SK-N-SH (cell line): ENCODE measurements around the gene SMARCD3. TPM values are rescaled to one million over a fixed set of nuclear protein-coding genes. Genes with fewer than 3 reads are reported as not detected.

Experiments
- CTCF ChIA-PET: fragments of 300-600, 350-600 bp; formaldehyde crosslinking; extraction: SDS; loops from one replicate; lab custom pipeline; 2021; lab: Yijun Ruan, JAX
- POLR2A ChIA-PET: fragments of 350-600 bp; sonication (Branson Sonifier 250); formaldehyde crosslinking; extraction: SDS; loops from one replicate; lab custom pipeline; 2020; ENCODE audit warnings: antibody characterized with exemption, inconsistent platforms; lab: Yijun Ruan, JAX
- DNase-seq: peaks from one replicate; pipeline ENCODE4 v3.0.0; 2012
- H2AFZ ChIP-seq: fragments of 200-600 bp; sonication (generic); 2 replicates; pipeline ENCODE4 v1.8.1; 2016; ENCODE audit warnings: antibody characterized with exemption, mild to moderate bottlenecking, low read depth
- H3F3A ChIP-seq: fragments of 200-600 bp; sonication (generic); replicated peaks from 2 replicates; pipeline ENCODE3; 2016; ENCODE audit warnings: antibody characterized with exemption, mild to moderate bottlenecking; ENCODE audit not compliant: insufficient read depth
- H3K27ac ChIP-seq, 2 experiments: fragments of 200-500 bp in 1 of 2; fragments of 200-600 bp in 1 of 2; sonication (Bioruptor generic) in 1 of 2; sonication (generic), shearing (Covaris generic) in 1 of 2; 2 replicates each; pipeline versions ENCODE4 v1.5.1 to v1.6.1; 2014 to 2016; ENCODE audit warnings: low read depth in 2 of 2, inconsistent platforms in 1 of 2, low read length in 1 of 2, mild to moderate bottlenecking in 1 of 2, mixed read lengths in 1 of 2
- H3K27me3 ChIP-seq: fragments of 200-600 bp; sonication (generic), shearing (Covaris generic); 2 replicates; pipeline ENCODE4 v1.6.1; 2016; ENCODE audit warnings: mixed run types; ENCODE audit not compliant: insufficient read depth
- H3K36me3 ChIP-seq, 2 experiments: fragments of 200-500 bp in 1 of 2; fragments of 200-600 bp in 1 of 2; sonication (Bioruptor generic) in 1 of 2; sonication (generic) in 1 of 2; replicated peaks in 1 of 2; 2 replicates each; pipeline versions ENCODE3 to v1.5.1; 2014 to 2016; ENCODE audit warnings: low read length in 1 of 2, mild to moderate bottlenecking in 1 of 2; ENCODE audit not compliant: insufficient read depth in 2 of 2, control insufficient read depth in 1 of 2
- H3K4me1 ChIP-seq, 2 experiments: fragments of 200-500 bp in 1 of 2; fragments of 200-600 bp in 1 of 2; sonication (Bioruptor generic) in 1 of 2; sonication (generic), shearing (Covaris generic) in 1 of 2; 2 replicates each; pipeline versions ENCODE4 v1.5.1 to v1.6.1; 2014 to 2016; ENCODE audit warnings: low read depth in 1 of 2, low read length in 1 of 2, mixed run types in 1 of 2; ENCODE audit not compliant: insufficient read depth in 2 of 2, control insufficient read depth in 1 of 2
- H3K4me2 ChIP-seq: fragments of 200-600 bp; sonication (generic), shearing (Covaris generic); 2 replicates; pipeline ENCODE4 v1.6.1; 2017; ENCODE audit warnings: mixed run types
- H3K4me3 ChIP-seq, 2 experiments: fragments of 200-500 bp in 1 of 2; fragments of 200-600 bp in 1 of 2; sonication (Bioruptor generic) in 1 of 2; sonication (generic), shearing (Covaris generic) in 1 of 2; 2 replicates each; pipeline versions ENCODE4 v1.5.1 to v1.8.1; 2014 to 2016; ENCODE audit warnings: low read depth in 2 of 2, inconsistent platforms in 1 of 2, low read length in 1 of 2, mild to moderate bottlenecking in 1 of 2, mixed read lengths in 1 of 2, moderate library complexity in 1 of 2
- H3K79me2 ChIP-seq: fragments of 200-600 bp; sonication (generic); 2 replicates; pipeline ENCODE4 v1.8.1; 2017; ENCODE audit warnings: mild to moderate bottlenecking; ENCODE audit not compliant: insufficient read depth
- H3K9ac ChIP-seq: fragments of 200-600 bp; sonication (generic); 2 replicates; pipeline ENCODE4 v1.6.1; 2017; ENCODE audit warnings: mixed run types
- H3K9me2 ChIP-seq: fragments of 200-600 bp; sonication (generic); 2 replicates; pipeline ENCODE4 v1.6.1; 2017; ENCODE audit warnings: mixed run types
- H3K9me3 ChIP-seq: fragments of 200-600 bp; sonication (generic); 2 replicates; pipeline ENCODE4 v1.6.1; 2017; ENCODE audit warnings: mixed run types, mild to moderate bottlenecking, moderate library complexity
- H4K20me1 ChIP-seq: fragments of 200-600 bp; sonication (generic); 2 replicates; pipeline ENCODE4 v1.6.1; 2017; ENCODE audit warnings: mild to moderate bottlenecking, mixed run types; ENCODE audit not compliant: insufficient read depth
- JUND ChIP-seq: IDR thresholded peaks from 2 replicates; pipeline ENCODE4 v1.4.0; 2012
- NRF1 ChIP-seq: IDR thresholded peaks from 2 replicates; pipeline ENCODE4 v1.6.1; 2012; ENCODE audit warnings: low read depth, mild to moderate bottlenecking, low read length
- RXRA ChIP-seq: IDR thresholded peaks from 2 replicates; pipeline ENCODE4 v1.4.0; 2012; ENCODE audit warnings: low read depth, mild to moderate bottlenecking, borderline replicate concordance
- TAF1 ChIP-seq: IDR thresholded peaks from 2 replicates; pipeline ENCODE4 v1.6.1; 2012; ENCODE audit warnings: low read depth, mild to moderate bottlenecking, low read length, moderate library complexity, borderline replicate concordance
- TCF12 ChIP-seq: IDR thresholded peaks from 2 replicates; pipeline ENCODE4 v1.4.0; 2012
- YY1 ChIP-seq: IDR thresholded peaks from 2 replicates; pipeline ENCODE4 v1.4.0; 2012; ENCODE audit warnings: low read depth, mild to moderate bottlenecking
- WGBS: methylation state at CpG from one replicate; pipeline ENCODE4 v1.1.6; 2017; ENCODE audit warnings: low lambda C conversion rate; 5-methylcytosine and 5-hydroxymethylcytosine counted together
- polyA plus RNA-seq, 3 experiments: library from polyadenylated mRNA; depleted of rRNA; stranded (reverse); fragments of >200 nt; gene quantifications; 2 replicates each; pipeline ENCODE4 v1.2.3, GENCODE V29; 2012
- TF ChIP-seq, protein P1 (sequence below): fragments of 150-350 bp; IDR thresholded peaks from 2 replicates; pipeline ENCODE4 v1.6.1; 2016; ENCODE audit warnings: mild to moderate bottlenecking, low read depth, low read length
- TF ChIP-seq, protein P2 (sequence below): IDR thresholded peaks from 2 replicates; pipeline ENCODE4 v1.4.0; 2012; ENCODE audit warnings: low read depth, borderline replicate concordance
- TF ChIP-seq, protein P3 (sequence below): IDR thresholded peaks from 2 replicates; pipeline ENCODE4 v1.4.0; 2012; ENCODE audit warnings: low read depth, borderline replicate concordance

The SMARCD3 gene
- polyA plus RNA-seq, 1 of the 3 experiments (the other 2 are of a cell fraction): 62.8 TPM

DNA sequence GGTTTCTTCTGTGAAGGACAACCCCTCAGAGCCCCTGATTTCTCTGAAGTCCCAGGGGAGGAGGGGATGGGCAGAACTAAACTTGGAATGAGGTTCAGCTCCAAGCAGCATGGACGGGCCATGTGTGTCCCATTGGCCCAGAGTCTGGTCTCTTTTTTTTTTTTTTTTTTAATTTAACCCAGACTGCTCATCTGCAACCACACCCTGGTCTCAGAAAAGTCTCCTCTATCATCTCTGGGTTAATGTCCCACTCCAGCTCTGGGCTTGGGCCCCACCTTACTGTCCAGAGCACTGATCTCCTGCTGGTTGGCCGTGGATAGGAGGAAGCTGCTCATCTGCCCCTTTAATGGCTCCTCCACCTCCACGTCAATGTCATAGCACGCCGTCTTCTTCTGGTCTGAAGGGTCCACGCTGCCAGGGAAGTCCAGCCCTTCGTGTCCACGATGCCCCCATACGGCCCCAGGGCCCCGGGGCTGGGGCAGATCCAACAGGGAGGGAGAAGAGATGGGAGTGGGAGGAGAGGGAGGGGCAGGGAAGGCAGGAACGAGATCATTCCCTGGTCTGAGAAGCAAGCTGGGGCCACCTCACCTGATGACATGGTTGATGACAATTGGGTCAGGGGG lies 8.5 kb downstream of the SMARCD3 start (continued):
- TF ChIP-seq TAF1: no peak

DNA sequence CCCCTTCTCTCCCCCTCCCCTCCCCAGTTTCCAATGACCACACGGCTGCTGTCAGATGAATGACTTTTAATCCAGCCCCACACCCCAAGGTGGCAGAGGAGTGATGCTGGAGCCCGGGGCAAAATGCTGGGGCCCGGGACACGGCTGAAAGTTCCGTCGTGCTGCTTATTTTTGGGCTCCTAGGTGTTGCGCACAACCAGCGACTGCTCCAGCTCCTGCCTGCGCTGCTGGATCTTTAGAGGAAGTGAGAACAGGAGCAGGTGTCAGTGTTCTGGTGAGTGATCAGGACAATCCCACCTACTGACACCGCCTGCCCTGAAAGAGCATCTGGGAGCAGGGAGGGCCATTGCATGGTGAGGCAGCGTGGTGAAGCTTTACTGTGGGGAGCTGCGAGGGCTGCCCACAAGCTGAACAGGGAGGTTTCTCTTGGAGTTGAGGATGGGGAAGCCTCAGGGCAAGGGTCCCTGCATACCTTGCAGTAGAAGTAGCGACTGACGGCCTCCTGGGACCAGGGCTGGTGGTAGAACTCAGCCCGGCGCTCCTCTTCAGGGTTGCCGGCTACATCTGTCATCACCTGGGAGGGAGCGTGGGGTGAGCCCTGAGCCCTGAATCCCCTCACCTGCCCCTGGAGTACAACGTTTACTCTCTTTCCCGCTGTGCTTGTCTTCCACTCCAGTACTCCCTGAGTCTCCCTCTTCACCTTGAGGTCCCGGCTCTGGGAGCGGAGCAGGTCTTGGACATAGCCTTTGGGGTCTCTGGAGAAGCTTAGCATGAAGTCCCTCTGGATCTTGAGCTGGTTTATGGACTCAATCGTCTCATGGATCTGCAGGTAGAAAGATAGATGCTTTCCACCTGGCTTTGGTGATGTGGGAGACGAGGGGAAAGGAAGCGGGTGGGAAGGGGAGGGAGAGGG lies 9.3 kb downstream of the SMARCD3 start:
- no peak overlapping the region for H3K9ac ChIP-seq
- 90% methylated on average over 20 of the region's 25 CpGs for WGBS
- no peak overlapping the region for H3K4me3 ChIP-seq
- H3K27me3 ChIP-seq: no peaks in the 10 kb centered on the region
- no peak for DNase-seq
- peaks cover 38% of the 10 kb centered on the region for H3F3A ChIP-seq
- no peak overlapping the region for H3K27ac ChIP-seq
- H4K20me1 ChIP-seq: peaks cover 66% of the 10 kb centered on the region
- H2AFZ ChIP-seq: no peak overlapping the region
- peaks cover 47 to 83% of the 10 kb centered on the region in 2 experiments for H3K36me3 ChIP-seq
- ChIA-PET POLR2A (no interaction called here), CTCF (interaction anchor here (0.6 to 2.1 kb wide), 7 partner anchors 10 to 521 kb away, joined by 3 to 7 read pairs (median 3); partner anchors contain the start of gene ABCF2)
- H3K9me3 ChIP-seq: no peaks in the 10 kb centered on the region
- peaks cover 66% of the 10 kb centered on the region for H3K79me2 ChIP-seq
- TF ChIP-seq, protein P1, sequence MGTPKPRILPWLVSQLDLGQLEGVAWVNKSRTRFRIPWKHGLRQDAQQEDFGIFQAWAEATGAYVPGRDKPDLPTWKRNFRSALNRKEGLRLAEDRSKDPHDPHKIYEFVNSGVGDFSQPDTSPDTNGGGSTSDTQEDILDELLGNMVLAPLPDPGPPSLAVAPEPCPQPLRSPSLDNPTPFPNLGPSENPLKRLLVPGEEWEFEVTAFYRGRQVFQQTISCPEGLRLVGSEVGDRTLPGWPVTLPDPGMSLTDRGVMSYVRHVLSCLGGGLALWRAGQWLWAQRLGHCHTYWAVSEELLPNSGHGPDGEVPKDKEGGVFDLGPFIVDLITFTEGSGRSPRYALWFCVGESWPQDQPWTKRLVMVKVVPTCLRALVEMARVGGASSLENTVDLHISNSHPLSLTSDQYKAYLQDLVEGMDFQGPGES: no peak
- no peak overlapping the region for H3K4me2 ChIP-seq
- H3K4me1 ChIP-seq: peaks cover 0 to 7% of the 10 kb centered on the region in 2 experiments; a peak in 1 of 4 replicates
- no peaks in the 10 kb centered on the region for H3K9me2 ChIP-seq

DNA sequence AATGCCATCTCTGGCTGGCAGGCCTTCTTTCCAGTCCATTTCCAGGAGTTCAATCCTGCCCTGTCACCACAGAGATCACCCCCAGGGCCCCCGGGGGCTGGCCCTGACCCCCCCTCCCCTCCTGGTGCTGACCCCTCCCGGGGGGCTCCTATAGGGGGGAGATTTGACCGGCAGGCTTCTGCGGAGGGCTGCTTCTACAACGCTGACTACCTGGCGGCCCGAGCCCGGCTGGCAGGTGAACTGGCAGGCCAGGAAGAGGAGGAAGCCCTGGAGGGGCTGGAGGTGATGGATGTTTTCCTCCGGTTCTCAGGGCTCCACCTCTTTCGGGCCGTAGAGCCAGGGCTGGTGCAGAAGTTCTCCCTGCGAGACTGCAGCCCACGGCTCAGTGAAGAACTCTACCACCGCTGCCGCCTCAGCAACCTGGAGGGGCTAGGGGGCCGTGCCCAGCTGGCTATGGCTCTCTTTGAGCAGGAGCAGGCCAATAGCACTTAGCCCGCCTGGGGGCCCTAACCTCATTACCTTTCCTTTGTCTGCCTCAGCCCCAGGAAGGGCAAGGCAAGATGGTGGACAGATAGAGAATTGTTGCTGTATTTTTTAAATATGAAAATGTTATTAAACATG lies 10.2 kb downstream of the SMARCD3 start:
- H3K4me2 ChIP-seq: no peak overlapping the region
- no peak overlapping the region for H3K9ac ChIP-seq
- H3K79me2 ChIP-seq: peaks cover 68% of the 10 kb centered on the region
- H3K4me3 ChIP-seq: no peak overlapping the region
- no peak overlapping the region for H3K27ac ChIP-seq
- H4K20me1 ChIP-seq: peaks cover 68% of the 10 kb centered on the region
- no peak overlapping the region for H2AFZ ChIP-seq
- ChIA-PET CTCF (interaction anchor here (1.6 to 7.7 kb wide), 3 partner anchors 7 to 114 kb away, joined by 4 to 122 read pairs (median 5); no protein-coding TSS in a partner anchor), POLR2A (no interaction called here)
- H3K4me1 ChIP-seq: peaks cover 6 to 9% of the 10 kb centered on the region in 2 experiments
- peaks cover 32% of the 10 kb centered on the region for H3F3A ChIP-seq
- TF ChIP-seq NRF1: no peak
- TF ChIP-seq, protein P2, sequence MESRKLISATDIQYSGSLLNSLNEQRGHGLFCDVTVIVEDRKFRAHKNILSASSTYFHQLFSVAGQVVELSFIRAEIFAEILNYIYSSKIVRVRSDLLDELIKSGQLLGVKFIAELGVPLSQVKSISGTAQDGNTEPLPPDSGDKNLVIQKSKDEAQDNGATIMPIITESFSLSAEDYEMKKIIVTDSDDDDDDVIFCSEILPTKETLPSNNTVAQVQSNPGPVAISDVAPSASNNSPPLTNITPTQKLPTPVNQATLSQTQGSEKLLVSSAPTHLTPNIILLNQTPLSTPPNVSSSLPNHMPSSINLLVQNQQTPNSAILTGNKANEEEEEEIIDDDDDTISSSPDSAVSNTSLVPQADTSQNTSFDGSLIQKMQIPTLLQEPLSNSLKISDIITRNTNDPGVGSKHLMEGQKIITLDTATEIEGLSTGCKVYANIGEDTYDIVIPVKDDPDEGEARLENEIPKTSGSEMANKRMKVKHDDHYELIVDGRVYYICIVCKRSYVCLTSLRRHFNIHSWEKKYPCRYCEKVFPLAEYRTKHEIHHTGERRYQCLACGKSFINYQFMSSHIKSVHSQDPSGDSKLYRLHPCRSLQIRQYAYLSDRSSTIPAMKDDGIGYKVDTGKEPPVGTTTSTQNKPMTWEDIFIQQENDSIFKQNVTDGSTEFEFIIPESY: no peak
- no peak for TF ChIP-seq YY1
- no peak for TF ChIP-seq TCF12
- TF ChIP-seq, protein P3, sequence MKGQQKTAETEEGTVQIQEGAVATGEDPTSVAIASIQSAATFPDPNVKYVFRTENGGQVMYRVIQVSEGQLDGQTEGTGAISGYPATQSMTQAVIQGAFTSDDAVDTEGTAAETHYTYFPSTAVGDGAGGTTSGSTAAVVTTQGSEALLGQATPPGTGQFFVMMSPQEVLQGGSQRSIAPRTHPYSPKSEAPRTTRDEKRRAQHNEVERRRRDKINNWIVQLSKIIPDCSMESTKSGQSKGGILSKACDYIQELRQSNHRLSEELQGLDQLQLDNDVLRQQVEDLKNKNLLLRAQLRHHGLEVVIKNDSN: no peak
- TF ChIP-seq JUND: no peak
- TF ChIP-seq RXRA: no peak
- 93% methylated on average over 10 of the region's 17 CpGs for WGBS
- H3K9me3 ChIP-seq: no peaks in the 10 kb centered on the region
- H3K36me3 ChIP-seq: peaks cover 52 to 83% of the 10 kb centered on the region in 2 experiments
- no peaks in the 10 kb centered on the region for H3K27me3 ChIP-seq
- H3K9me2 ChIP-seq: no peaks in the 10 kb centered on the region
- peak; percentile 24 for DNase-seq
